GM19328 (cell line): ENCODE measurements around the gene HAL.

Source experiments
- ATAC-seq: cut with Tn5 transposase; IDR thresholded peaks from one replicate; pipeline ENCODE4 v1.9.1; 2021; ENCODE audit warnings: mild to moderate bottlenecking, moderate library complexity; ENCODE audit not compliant: unreplicated experiment

The HAL gene

DNA sequence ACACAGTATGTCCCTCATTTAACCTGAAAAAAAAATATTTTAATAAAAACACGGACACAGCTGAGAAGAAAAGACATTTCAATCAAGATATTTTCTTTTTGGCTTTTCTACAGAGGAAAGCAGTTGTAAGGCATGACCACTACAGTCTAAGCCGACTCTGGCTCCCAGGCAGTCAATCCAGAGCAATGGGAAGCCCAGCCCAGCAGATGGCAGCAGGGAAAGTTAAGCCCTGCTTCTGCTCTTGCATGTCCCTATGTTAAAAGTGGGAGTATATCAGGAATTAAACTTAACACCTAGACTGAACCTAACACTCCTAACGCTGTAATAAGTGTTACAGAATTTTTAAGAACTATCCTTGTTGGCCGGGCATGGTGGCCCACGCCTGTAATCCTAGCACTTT lies 19.5 kb upstream of the HAL start:
- no peak for ATAC-seq

DNA sequence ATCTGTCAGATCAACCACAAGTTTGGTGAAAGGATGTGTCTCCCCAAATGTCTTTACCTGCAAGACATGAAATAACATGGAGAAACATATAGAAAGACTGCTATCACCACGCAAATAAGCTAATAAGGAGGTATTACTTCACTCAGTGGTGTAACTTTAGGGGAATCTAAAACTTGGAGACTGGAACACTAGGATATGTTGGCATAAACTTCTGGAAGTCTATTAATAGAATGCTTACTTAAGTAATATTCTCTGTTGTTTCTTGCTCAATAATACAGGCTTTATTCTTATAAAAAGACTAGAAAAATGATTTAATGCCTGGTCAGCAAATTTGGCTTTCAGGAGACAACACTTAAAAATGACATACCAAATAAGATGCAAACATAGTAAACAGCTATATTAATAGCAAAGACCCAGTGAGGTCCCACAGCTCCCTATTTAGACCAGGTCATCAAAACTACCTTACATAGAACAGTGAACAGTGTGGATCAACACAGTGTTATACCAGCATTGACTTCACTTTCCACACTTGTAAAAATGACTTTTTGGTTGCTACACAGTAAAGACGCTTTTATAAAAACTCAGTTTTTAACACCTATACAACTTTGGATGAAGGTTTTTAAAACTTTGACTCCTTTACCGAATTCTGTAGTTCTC lies 18.9 kb upstream of the HAL start:
- no peak for ATAC-seq

GRCh38 chr12:96007729-96008128 lies 11.6 kb upstream of the HAL start:
- ATAC-seq = no peak

- no peak for ATAC-seq
These were observed 10.6 kb upstream of the HAL start for GRCh38 chr12:96006727-96007126.

GRCh38 chr12:96000858-96001257 lies 4.7 kb upstream of the HAL start:
- no peak for ATAC-seq

DNA sequence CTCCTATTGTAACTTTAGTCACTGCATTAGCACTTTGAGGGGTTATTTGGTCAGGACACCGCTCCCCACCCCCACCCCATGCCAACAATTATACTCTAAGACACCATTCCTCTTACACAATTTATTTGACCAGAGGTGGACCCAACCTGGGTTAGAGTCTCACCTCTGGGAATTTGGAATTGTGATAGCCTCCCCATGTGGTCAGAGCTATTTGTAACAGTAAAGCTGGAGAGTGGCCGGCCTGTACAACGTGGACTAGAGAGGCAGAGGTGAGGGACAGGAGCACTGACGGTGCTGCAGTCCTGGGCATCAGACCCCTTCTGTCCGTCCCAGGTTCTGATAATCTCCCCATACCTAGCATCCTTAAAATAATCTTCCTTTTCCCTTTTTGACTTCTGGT lies 3.3 kb upstream of the HAL start:
- no peak for ATAC-seq

DNA sequence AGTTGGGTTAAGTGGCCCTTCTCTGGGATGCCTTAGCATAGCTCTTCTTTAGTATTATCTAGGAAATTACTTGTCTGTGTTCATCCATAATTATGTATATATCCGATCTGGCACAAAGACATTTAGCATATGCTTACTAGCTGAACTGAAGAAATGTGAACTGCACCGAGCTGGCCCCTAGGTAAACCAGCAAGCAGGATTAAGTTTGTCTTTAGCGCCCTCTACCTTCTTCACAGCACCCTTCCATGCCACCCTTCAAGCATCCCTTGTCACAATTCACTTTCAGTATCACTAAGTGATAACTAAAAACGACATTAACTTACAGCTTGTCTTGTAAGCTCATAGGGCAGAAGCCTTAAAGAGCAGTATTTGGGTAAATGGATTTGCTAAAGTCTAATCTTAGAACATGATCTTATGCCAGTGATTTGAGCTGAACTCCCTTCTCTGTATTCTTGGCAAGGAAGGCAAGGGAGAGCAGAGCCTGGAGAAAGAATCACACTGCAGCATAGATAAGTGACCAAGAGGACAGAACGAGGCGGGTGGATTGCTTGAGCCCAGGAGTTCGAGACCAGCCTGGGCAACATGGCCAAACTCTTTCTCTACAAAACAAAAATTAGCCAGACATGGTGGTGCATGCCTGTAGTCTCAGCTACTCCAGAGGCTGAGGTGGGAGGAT lies 2.6 kb upstream of the HAL start:
- peak; percentile 90 for ATAC-seq

DNA sequence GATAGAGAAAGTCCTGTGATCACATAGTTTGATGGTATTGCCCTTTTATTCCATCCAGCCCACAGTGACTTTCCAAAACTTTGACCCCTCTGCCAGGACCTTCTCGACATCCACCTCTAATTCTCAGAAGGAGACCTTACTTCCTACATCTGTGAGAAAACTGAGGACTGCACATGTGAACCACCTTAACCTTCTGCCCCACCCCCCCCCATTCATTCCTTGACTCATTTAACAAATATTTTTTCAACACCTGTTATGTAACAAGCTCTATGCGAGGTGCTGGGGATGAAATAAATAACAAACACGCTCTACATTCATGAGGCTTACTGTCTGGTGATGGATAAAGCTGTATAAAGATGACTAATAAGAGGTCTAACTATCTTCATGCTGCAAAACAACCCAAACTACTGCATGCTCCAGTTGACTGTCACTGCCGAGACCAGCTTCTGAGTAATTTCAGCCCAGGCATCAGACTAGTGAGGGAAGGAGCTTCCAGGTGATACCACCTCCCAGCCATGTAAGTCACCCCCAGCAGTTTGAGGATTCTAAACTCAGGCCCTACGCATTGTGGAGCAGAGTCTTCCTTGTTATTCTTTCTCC lies 1.9 kb upstream of the HAL start:
- ATAC-seq = no peak

- no peak for ATAC-seq
These were observed 1.1 kb upstream of the HAL start for GRCh38 chr12:95997276-95997675.

DNA sequence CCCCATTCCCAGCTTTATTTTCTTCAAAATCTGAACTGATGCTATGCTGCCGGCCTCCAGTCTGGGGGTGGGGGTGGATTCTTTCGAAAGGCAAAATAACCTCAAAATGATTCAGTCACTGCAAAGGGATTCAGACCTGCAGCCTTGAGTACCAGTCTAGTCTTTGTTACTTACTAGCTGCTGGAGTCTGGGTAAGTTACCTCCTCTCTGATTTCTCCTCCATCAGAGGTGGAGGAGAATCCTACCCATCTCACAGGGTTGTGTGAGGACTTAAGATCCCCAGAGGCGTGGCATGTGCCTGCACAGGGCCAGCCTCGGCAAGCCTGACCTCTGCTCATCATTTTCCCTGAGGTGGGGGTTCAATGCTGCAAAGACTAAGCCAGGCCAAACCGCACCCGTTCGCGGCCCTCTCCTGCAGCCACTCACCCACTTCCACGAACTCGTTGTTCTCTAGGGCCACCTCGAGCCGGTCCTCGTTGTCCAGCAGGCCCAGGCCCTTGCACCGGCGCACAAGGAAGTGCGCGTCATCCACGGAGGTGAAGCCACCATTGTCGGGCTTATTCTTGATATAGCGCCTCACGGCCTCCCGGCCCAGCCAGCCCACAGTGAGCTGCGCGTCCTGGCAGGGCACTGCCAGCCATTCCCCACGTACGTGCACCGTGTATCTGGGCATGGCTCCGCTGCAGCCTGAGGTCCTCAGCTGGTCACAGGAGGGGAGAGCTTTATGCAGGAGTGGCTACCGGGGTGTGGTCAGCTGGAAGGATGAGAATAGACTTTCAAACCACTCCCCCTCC lies 709 bp downstream of the HAL start:
- ATAC-seq = no peak

DNA sequence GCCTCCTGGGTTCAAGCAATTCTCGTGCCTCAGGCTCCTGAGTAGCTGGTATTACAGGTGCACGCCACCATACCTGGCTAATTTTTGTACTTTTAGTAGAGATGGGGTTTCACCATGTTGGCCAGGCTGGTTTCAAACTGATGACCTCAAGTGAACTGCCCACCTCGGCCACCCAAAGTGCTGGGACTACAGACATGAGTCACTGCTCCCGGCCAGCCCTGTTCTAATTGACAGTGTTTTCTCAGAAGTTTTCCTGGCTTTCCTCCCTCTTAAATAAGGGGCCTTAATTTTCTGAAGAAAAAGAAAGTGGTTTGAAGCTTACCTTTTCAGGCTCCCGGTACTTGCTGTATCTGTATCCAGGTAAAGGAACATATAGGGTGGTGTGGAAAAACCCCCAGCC lies 1.7 kb downstream of the HAL start:
- no peak for ATAC-seq

DNA sequence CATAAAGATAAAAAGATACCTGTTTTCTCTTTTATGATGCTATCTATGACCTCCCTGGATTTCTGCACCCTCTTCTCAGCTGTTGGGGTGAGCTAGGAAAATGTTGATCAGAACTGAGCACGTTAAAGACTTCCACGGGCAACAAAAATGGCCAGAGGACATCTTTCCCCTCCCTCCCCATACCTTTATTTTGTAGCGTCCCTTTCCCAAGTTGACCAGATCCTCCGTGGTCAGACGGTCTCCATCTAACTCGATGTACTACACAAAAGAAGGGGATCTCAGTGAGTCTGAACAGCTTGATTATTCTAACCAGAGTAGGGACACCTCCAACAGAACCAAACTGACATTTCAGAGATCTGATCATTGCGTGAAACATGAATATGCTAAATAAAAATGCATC lies 2.2 kb downstream of the HAL start:
- no peak for ATAC-seq

DNA sequence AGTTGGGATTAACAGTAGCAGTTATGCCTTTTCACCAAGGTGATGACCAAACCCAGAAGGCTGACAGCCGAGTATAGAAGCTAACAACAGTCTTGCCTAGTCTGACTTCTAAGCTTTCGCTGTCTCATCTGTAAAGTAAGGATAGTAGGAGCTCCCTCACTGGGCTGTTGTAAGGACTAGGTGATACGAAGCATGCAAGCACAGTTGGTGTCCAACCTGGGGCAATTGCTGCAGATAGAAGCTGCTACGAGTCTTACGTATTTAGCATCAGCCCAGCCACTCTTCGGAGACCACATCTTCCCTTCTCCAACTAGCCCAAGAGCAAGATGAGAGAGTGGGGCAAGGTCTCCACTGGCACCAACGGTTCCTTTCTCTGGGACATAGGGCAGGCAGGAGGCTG lies 6.0 kb downstream of the HAL start:
- ATAC-seq = no peak

DNA sequence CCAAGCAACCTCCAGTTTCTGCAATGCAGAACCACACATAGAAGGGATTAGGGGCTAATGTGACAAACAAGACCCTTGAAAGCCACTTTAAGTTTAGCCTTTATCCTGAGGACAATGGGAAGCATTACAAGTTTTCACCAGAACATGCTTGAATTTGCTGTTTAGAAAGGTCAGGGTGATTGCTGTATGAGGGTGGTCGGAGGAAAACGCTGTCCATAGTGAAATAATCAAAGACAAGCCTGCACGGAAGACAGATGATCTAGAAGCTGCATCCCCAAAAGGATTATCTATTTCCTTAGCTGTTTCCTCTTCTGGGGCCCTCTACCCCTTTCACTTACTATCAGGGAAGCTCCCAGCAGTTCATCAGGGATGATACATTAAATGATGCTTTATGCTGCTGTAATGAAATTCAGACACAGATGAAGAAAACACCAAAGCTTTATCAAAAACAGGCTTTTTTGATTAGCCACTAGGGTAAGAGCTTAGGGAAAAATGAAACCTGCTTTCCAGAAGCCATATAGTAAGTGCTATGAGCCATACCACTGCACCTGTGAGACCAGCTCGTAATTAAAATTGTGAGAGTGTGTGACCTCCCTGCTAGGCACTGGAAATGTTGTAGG lies 6.5 kb downstream of the HAL start:
- ATAC-seq = no peak

DNA sequence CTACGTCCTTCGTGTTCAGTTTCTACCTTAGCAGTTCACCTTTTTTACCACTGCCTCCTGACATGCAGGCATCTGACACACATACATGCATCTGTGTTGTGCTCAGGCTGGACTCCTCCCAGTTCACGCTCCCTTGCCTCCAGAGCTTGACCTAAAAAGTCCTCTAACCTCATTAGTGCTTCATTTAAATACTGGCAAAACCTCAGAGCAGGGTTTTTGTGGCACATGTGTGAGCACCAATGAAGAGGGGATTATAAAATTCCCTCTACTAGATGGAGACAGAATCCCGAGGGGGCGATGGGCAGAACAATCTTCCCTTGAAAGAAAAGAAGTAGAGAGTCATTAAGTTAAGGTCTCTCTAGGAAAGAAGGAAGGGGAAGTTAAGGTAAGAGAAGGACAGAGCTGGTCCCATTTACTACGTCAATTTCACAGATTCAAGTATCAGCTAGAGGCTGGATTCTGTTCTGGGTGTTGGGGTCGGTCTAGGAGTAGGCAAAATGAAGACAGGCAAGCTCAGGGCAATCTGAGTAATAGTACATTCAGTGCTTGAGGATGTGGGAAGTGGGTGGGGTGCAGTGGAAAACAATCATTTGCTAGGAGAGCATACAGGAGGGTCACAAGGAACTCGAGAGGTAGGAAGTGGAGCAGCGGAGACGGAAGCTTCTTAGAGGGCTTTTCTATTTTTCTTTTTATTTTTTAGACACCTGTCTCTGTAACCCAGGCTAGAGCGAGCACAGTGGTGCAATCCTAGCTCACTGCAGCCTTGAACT lies 7.5 kb downstream of the HAL start:
- no peak for ATAC-seq

- ATAC-seq = no peak
These were observed 9.2 kb downstream of the HAL start for GRCh38 chr12:95986635-95987570.

DNA sequence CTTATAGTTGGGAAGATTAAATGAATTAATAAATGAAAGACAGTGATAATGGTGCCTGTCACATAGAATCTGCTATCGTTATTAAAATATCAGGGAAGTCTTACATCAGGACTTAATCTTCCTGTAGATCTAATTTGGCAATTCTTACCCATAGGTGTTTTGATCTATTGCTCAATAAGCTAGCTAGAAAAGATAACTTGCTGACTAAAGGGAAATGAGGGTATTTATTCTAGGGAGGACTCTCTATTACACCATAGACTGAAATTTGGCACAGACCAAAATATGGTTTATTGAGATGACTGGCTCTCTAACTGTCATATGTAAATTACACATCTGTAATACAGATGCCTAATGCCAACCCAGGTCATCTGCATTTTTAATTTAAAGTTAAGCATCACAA lies 11.5 kb downstream of the HAL start:
- no peak for ATAC-seq

GRCh38 chr12:95982602-95983001 lies 13.5 kb downstream of the HAL start:
- ATAC-seq = no peak

DNA sequence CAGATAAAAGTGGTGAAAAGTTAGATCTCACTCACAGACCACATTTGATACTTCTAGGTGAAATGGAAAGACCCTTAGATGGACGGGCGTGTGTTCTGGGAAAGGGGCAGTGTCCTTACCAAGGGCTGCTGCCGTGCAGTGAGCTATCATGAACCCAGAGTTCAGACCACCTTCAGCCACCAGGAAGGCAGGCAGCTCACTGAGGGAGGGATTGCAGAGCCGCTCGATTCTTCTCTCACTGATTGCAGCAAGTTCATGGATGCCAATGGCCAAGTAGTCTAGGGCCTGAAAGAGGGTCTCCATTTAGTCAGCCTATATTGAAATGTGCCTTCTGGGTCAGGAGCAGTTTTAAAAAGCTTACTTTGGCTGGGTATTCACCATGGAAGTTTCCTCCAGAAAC lies 15.7 kb downstream of the HAL start:
- ATAC-seq = no peak
